Measurements from ENCODE around the gene HLA-DQB2. TPM values are rescaled to one million over a fixed set of nuclear protein-coding genes. Genes with fewer than 3 reads are reported as not detected.

HLA-DQB2 gene
- total and polyA plus RNA-seq, 10 of the 15 experiments (the other 5 are each of a cell fraction or from before 2014, with no cell fraction given) = 0.28 to 27.1 (median 8.0) TPM

- TF ChIP-seq SMARCA5 (IDR thresholded peaks at IDR 0.05) = no peak
- no peak for TF ChIP-seq ZNF687 (IDR thresholded peaks at IDR 0.05)
- no peak for TF ChIP-seq MXI1 (IDR thresholded peaks at IDR 0.05; ENCODE audit: low read depth, low read length)
- no peak for TF ChIP-seq MYC (IDR thresholded peaks at IDR 0.05; ENCODE audit: insufficient read depth, insufficient read length, insufficient replicate concordance, low read length, severe bottlenecking)
Observed at GRCh38 chr6:32772656-32773055, 9.3 kb upstream of the HLA-DQB2 start (continued).

- TF ChIP-seq POU2F2 (IDR thresholded peaks at IDR 0.05; ENCODE audit: borderline replicate concordance, low read depth, low read length) (no peak), IRF5 (IDR thresholded peaks at IDR 0.05; ENCODE audit: borderline replicate concordance) (no peak), NR2C1 (IDR thresholded peaks at IDR 0.05) (no peak), HDAC2 (IDR thresholded peaks at IDR 0.05) (no peak), TAF1 (IDR thresholded peaks at IDR 0.05; ENCODE audit: borderline replicate concordance, low read depth, low read length) (no peak), CHD2 (IDR thresholded peaks at IDR 0.05; ENCODE audit: borderline replicate concordance, low read depth, low read length) (no peak), ZNF592 (IDR thresholded peaks at IDR 0.05) (no peak), SIN3A (IDR thresholded peaks at IDR 0.05; ENCODE audit: low read depth, low read length) (no peak), ZNF207 (IDR thresholded peaks at IDR 0.05; ENCODE audit: borderline replicate concordance) (no peak), GABPA (IDR thresholded peaks at IDR 0.05; ENCODE audit: low read depth) (no peak), SMARCA5 (IDR thresholded peaks at IDR 0.05) (no peak)
- intact Hi-C loops (cut with micrococcal nuclease; ENCODE audit: unreplicated experiment) (no loop called here), in situ Hi-C loops (cut with MboI) (loop anchor here (5.0 kb wide), 1 partner anchor 97 kb away; the partner anchor contains the start of gene HLA-DQB1)
- H3K27ac ChIP-seq (ENCODE audit: control insufficient read depth, insufficient read depth) = no peak overlapping the region
- FAIRE-seq (no peak), DNase-seq (ENCODE audit: low read depth, low spot score) (no peak), ATAC-seq (no peak)
- H3K4me2 ChIP-seq (ENCODE audit: control insufficient read depth, insufficient read depth) = no peak overlapping the region
- no peaks in the 10 kb centered on the region for H3K4me1 ChIP-seq (ENCODE audit: control insufficient read depth, insufficient read depth, low read length)
- no TSS peak for BruUV-seq (replicated peaks)
- peaks cover 3% of the 10 kb centered on the region in 2 experiments; a peak in 3 of 4 replicates for H3K27me3 ChIP-seq (replicated peaks in 1 of 2; ENCODE audit: control insufficient read depth in 2 of 2, insufficient read depth in 2 of 2, low read length in 1 of 2)
- no peaks in the 10 kb centered on the region for H3K9me3 ChIP-seq (replicated peaks; ENCODE audit: control insufficient read depth, insufficient read depth, low read length)
- H3K9ac ChIP-seq (ENCODE audit: control insufficient read depth, insufficient read depth, low read length) = no peak overlapping the region
- no peaks in the 10 kb centered on the region for H4K20me1 ChIP-seq (ENCODE audit: control insufficient read depth, insufficient read depth)
- CTCF ChIA-PET = interaction anchor here (0.8 to 1.8 kb wide), 2 partner anchors 21 to 519 kb away, joined by 3 to 9 read pairs; no protein-coding TSS in a partner anchor
- 15% methylated on average over 1 of the region's 1 CpG for WGBS (ENCODE audit: insufficient coverage, insufficient replicate concordance, low lambda C conversion rate, missing lambda C conversion rate)
- RAD21 ChIA-PET (ENCODE audit: unreplicated experiment) = no interaction called here
- H3K79me2 ChIP-seq (ENCODE audit: control insufficient read depth, insufficient read depth, low read length) = no peaks in the 10 kb centered on the region
- SMC1A ChIA-PET (ENCODE audit: uncharacterized antibody, unreplicated experiment) = no interaction called here
- H3K36me3 ChIP-seq (ENCODE audit: control insufficient read depth in 2 of 2, insufficient read depth in 2 of 2, low read length in 1 of 2) = no peaks in the 10 kb centered on the region
- H2AFZ ChIP-seq (ENCODE audit: control insufficient read depth, low read depth, low read length) = no peak overlapping the region
- no peak overlapping the region for H3K4me3 ChIP-seq
- POLR2A ChIA-PET = no interaction called here
Observed at GRCh38 chr6:32764048-32764447, 716 bp upstream of the HLA-DQB2 start.

Measured in GM12878 (cell line).